A673 (cell line): Measurements from ENCODE around the gene C1orf21.

Experiments
- EZH2 ChIP-seq: fragments of 200-600 bp; sonication (generic); IDR thresholded peaks from 2 replicates; pipeline ENCODE4 v1.6.1; 2017; ENCODE audit warnings: borderline replicate concordance, low read depth, mild to moderate bottlenecking, mixed read lengths, antibody characterized with exemption, low read length; ENCODE audit not compliant: poor library complexity, severe bottlenecking
- TF ChIP-seq, protein P1 (sequence below): fragments of 300-800, 200-600 bp; sonication (generic); conservative IDR thresholded peaks from 2 replicates; pipeline ENCODE4 v1.5.1; 2017; ENCODE audit warnings: low read depth, mild to moderate bottlenecking, antibody characterized with exemption, low read length, moderate library complexity, mixed read lengths

DNA sequence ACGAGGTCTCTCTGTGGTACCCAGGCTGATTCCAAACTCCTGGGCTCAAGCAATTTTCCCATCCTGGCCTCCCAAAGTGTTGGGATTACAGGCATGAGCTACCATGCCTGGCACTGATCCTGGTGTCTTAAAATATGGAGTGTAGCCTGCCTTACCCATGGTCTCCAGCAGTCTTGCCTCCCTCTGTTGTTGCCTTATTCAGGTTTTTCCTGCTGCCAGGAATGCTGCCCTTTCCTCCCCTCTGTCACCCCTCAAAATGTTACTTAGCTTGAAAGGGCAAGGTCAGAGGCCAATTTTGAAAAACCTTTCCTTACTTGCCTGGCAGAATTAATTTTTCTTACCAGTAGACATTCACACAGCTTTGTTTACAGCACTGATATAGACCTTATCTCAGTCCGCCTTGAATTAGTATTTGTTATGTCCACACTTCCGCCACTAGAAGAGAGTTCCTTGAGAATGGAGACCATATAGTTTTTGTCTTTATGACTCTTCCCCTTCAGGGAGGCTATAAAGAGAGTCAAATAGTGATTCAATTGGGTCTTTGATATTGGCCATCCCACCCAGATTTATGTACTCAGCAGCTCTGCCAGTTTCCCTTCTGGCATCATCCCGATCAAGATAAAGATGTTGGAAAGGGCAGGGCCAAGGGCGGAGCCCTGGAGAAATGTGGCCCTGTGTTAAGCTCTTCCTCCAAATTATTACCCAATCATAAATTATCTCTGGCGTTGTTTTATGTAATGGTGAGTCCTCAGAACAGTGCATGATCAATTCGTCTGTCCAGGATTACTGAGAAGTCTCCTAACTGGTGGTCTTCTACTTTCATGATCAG is 38.8 kb downstream of the C1orf21 start:
- TF ChIP-seq, protein P1, sequence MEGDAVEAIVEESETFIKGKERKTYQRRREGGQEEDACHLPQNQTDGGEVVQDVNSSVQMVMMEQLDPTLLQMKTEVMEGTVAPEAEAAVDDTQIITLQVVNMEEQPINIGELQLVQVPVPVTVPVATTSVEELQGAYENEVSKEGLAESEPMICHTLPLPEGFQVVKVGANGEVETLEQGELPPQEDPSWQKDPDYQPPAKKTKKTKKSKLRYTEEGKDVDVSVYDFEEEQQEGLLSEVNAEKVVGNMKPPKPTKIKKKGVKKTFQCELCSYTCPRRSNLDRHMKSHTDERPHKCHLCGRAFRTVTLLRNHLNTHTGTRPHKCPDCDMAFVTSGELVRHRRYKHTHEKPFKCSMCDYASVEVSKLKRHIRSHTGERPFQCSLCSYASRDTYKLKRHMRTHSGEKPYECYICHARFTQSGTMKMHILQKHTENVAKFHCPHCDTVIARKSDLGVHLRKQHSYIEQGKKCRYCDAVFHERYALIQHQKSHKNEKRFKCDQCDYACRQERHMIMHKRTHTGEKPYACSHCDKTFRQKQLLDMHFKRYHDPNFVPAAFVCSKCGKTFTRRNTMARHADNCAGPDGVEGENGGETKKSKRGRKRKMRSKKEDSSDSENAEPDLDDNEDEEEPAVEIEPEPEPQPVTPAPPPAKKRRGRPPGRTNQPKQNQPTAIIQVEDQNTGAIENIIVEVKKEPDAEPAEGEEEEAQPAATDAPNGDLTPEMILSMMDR, result no peak
- TF ChIP-seq EZH2, result no peak
